Breast epithelium (tissue), 4 donors: ENCODE data around the gene LHX6. TPM values are rescaled to one million over a fixed set of nuclear protein-coding genes. Genes with fewer than 3 reads are reported as not detected.

Source experiments
- DNase-seq, 2 donors: peaks; one replicate each; pipeline ENCODE4 v3.0.0-alpha.2; 2019; ENCODE audit warnings: low spot score in 2 of 2
- H3K27ac ChIP-seq, 2 donors: fragments of 200-600 bp; sonication (generic) in 1 of 2; one replicate each; pipeline ENCODE4 v1.5.1; 2016 to 2019; ENCODE audit warnings: mild to moderate bottlenecking in 1 of 2
- H3K27me3 ChIP-seq, 2 donors: fragments of 200-600 bp; sonication (generic) in 1 of 2; one replicate each; pipeline versions ENCODE4 v1.5.1 to v1.6.0; 2017 to 2019; ENCODE audit warnings: control low read depth in 1 of 2, mild to moderate bottlenecking in 1 of 2
- H3K36me3 ChIP-seq: fragments of 200-600 bp; one replicate; pipeline ENCODE4 v1.5.1; 2019
- H3K4me1 ChIP-seq, 2 donors: fragments of 200-600 bp; sonication (generic); one replicate each; pipeline ENCODE4 v1.5.1; 2016 to 2019; ENCODE audit warnings: control low read depth in 1 of 2
- H3K4me3 ChIP-seq, 3 donors: fragments of 200-600 bp; sonication (generic); 1 replicate in 2 of 3; 2 replicates in 1 of 3; pipeline ENCODE4 v1.5.1; 2016 to 2019; ENCODE audit warnings: mild to moderate bottlenecking in 3 of 3, moderate library complexity in 2 of 3
- H3K9me3 ChIP-seq, 2 donors: fragments of 200-600 bp; sonication (generic) in 1 of 2; one replicate each; pipeline ENCODE4 v1.5.1; 2016 to 2019; ENCODE audit warnings: control low read depth in 1 of 2
- CTCF ChIP-seq, 3 donors: fragments of 450-650 bp; IDR thresholded peaks; one replicate each; pipeline ENCODE4 v1.5.1; 2016 to 2017; ENCODE audit warnings: antibody characterized with exemption in 3 of 3, mild to moderate bottlenecking in 3 of 3, moderate library complexity in 3 of 3
- POLR2A ChIP-seq: fragments of 450-650 bp; IDR thresholded peaks from one replicate; pipeline ENCODE4 v1.6.1; 2016; ENCODE audit warnings: antibody characterized with exemption, mild to moderate bottlenecking, moderate library complexity
- POLR2AphosphoS5 ChIP-seq, 3 donors: sonication (generic); formaldehyde crosslinking; IDR thresholded peaks; one replicate each; pipeline ENCODE4 v1.6.1; 2017; ENCODE audit warnings: antibody characterized with exemption in 3 of 3
- intact Hi-C: fragments of 100-400 bp; cut with DNase I; formaldehyde crosslinking; loops from one replicate; pipeline ENCODE4 v1.15.1; 2023; ENCODE audit warnings: low total_unique reads
- total RNA-seq, 3 donors: library from RNA; depleted of rRNA; stranded (reverse); fragments of >200 nt; gene quantifications; one replicate each; pipeline ENCODE4 v1.1.0, GENCODE V29; 2016

The LHX6 gene
- total RNA-seq, 3 donors from 2014 or later, result 1.8 to 9.8 (median 4.8) TPM

GRCh38 chr9:122220673-122221182, 8.0 kb downstream of the LHX6 start:
- Histone ChIP-seq H3K9me3 (no peaks in the 10 kb centered on the region), H3K4me1 (peaks cover 12 to 14% of the 10 kb centered on the region in 2 donors), H3K27me3 (peaks cover 0 to 86% of the 10 kb centered on the region in 2 donors), H3K4me3 (peak overlapping the region in 1 of 3 donors; percentile 61), H3K27ac (no peak overlapping the region), H3K36me3 (no peaks in the 10 kb centered on the region)
- intact Hi-C loops, result loop anchor here (5.0 kb wide), 1 partner anchor 1232 kb away; no protein-coding TSS in a partner anchor
- TF ChIP-seq CTCF (IDR thresholded peaks at IDR 0.05) (no peak), POLR2A (no peak), POLR2AphosphoS5 (IDR thresholded peaks at IDR 0.05) (no peak)
- DNase-seq, result no peak

DNA sequence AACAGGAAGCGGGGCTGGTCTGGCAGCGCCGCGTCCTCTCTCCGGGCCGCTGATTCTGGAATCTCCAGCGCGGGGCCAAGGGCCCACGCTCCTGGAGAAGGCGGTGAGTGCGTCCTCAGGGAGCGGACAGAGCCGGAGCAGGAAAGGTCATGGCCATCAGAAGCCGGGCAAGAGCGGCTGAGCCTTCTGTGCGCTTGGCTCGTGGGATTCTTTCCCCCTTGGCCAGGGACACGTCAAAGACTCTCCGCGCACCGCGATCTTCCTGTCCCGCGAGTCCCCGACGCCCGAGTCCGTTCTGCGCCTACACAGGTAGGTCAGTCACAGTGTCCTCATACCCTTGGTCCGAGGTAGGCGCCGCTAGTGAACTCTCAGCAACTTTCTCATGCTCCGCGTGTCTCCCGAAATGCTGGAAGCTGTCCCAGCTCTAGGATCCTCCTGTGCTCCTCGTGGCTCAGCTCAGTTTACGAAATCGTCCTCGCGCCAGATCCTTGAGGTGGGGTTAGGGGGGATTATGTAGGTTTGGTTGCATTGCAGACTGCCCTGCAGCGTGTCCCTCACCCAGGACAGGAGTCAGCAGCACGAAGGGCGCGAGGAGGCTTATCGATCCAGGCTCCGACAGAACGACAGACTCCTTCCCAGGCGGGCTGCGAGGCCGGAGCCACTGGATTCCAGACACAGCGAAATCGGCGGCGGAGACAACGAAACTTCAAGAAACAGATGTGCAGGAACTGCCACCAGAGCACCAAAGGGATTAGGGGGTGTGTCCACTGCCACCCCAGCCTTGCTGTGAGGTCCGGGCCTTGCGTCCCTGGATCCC, 8.7 kb downstream of the LHX6 start:
- TF ChIP-seq CTCF (IDR thresholded peaks at IDR 0.05) (no peak), POLR2A (no peak), POLR2AphosphoS5 (IDR thresholded peaks at IDR 0.05) (no peak)
- intact Hi-C loops, result loop anchor here (5.0 kb wide), 1 partner anchor 1232 kb away; no protein-coding TSS in a partner anchor
- Histone ChIP-seq H3K27me3 (peaks cover 0 to 84% of the 10 kb centered on the region in 2 donors), H3K4me1 (peaks cover 12 to 14% of the 10 kb centered on the region in 2 donors), H3K9me3 (no peaks in the 10 kb centered on the region), H3K27ac (no peak overlapping the region), H3K36me3 (no peaks in the 10 kb centered on the region), H3K4me3 (peak overlapping the region; percentile 3 to 61 (median 32))
- no peak for DNase-seq

DNA sequence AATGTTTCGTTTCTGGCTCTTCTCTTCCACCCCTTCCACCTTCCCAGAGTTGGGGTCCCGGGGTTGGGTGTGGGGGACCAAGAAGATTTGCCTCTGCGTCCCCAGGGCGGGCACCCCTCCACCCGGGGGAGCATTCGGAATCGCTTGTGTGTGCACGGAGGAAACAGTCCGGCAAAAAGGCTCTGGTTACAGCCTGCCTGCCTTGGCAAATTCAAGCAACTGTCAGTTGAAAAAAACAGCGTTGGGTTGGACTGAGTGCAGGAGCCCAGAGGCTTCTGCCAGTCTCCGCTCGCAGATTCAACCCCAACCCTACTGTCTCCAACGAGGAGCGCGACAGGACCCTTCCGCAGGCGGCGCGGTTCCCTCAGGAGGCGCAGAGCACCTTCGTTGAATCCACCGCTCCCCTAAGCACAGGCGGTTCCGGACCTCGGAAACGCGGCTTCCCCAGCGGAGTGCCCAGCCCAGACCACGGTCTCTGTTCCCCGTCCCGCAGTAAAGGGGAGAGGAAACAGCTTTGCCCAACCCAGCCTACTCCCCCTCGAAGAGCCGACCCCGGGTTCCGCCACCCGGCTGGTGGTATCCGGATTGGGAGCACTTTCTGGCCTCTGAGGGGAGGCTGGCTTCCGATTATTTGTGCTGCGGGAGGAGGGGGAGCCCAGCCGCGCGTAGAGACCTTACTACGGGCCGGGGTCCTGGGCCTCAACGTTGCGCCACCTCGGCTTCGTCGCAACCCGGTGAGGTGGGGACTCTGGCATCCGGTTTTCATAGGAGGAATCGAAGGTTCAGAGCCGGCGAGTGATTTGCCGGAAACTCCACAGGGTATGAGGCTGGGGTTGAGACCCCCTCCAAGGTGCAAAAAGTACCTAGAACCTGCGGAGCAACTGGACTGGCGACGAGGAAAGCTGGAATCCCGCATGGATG, 9.6 kb downstream of the LHX6 start:
- H3K4me3 ChIP-seq, result peak overlapping the region; percentile 3 to 61 (median 32)

GRCh38 chr9:122218071-122218934, 10.5 kb downstream of the LHX6 start:
- DNase-seq, result no peak
- Histone ChIP-seq H3K4me1 (peaks cover 14 to 17% of the 10 kb centered on the region in 2 donors), H3K36me3 (no peaks in the 10 kb centered on the region), H3K9me3 (no peaks in the 10 kb centered on the region), H3K4me3 (peak overlapping the region in 1 of 3 donors; percentile 61), H3K27me3 (peaks cover 4 to 86% of the 10 kb centered on the region in 2 donors), H3K27ac (no peak overlapping the region)
- TF ChIP-seq POLR2AphosphoS5 (IDR thresholded peaks at IDR 0.05) (no peak), CTCF (IDR thresholded peaks at IDR 0.05) (no peak), POLR2A (no peak)
- intact Hi-C loops, result no loop called here

More for the DNA sequence above, 9.6 kb downstream of the LHX6 start:
- H3K27ac ChIP-seq, result no peak overlapping the region
- intact Hi-C loops, result no loop called here
- H3K4me1 ChIP-seq, result peaks cover 12 to 14% of the 10 kb centered on the region in 2 donors
- H3K9me3 ChIP-seq, result no peaks in the 10 kb centered on the region
- TF ChIP-seq POLR2A, result no peak
- TF ChIP-seq CTCF (IDR thresholded peaks at IDR 0.05), result no peak
- TF ChIP-seq POLR2AphosphoS5 (IDR thresholded peaks at IDR 0.05), result no peak
- peaks cover 2 to 80% of the 10 kb centered on the region in 2 donors for H3K27me3 ChIP-seq
- no peaks in the 10 kb centered on the region for H3K36me3 ChIP-seq
- no peak for DNase-seq
